Left renal pelvis (tissue), 4 donors: Measurements from ENCODE around the gene REG3A. TPM values are rescaled to one million over a fixed set of nuclear protein-coding genes. Genes with fewer than 3 reads are reported as not detected.

Source experiments
- DNase-seq, 4 donors: peaks; one replicate each; pipeline ENCODE4 v3.0.0-alpha.2; 2013; ENCODE audit warnings: low read depth in 4 of 4, low spot score in 3 of 4
- polyA plus RNA-seq, 4 donors: library from polyadenylated mRNA; unstranded; fragments of 120-200 nt; gene quantifications; one replicate each; pipeline ENCODE4 v1.2.1, GENCODE V29; 2013; ENCODE audit not compliant: insufficient read length in 4 of 4

REG3A gene
- polyA plus RNA-seq, 4 donors, result not detected

GRCh38 chr2:79122676-79123075 is 36.9 kb downstream of the REG3A start:
- DNase-seq, result no peak

- DNase-seq, result no peak
Measured at GRCh38 chr2:79120194-79120713, 39.3 kb downstream of the REG3A start, which contains the start of gene REG1A. Gene REG1A (plus strand): TSS chr2:79120488. CDS start chr2:79120862, 374 bp downstream.

GRCh38 chr2:79116997-79117928 is 42.3 kb downstream of the REG3A start:
- no peak for DNase-seq

GRCh38 chr2:79114797-79115494 is 44.6 kb downstream of the REG3A start:
- DNase-seq, result no peak

GRCh38 chr2:79112269-79112668 is 47.3 kb downstream of the REG3A start:
- DNase-seq, result no peak

Other genes starting within 250 kb of the REG3A start
- gene REG3G, start 134.1 kb downstream of the REG3A start, polyA plus RNA-seq, result not detected
- not detected for gene REG1B, start 71.8 kb downstream of the REG3A start, polyA plus RNA-seq
- gene REG1A, start 39.3 kb downstream of the REG3A start, polyA plus RNA-seq, result not detected